ENCODE results near the gene PGBD1. TPM values are rescaled to one million over a fixed set of nuclear protein-coding genes. Genes with fewer than 3 reads are reported as not detected.
A peak's percentile ranks its signal among the peaks of the same experiment; 100 is the strongest.

Gene PGBD1
- total RNA-seq, 4 donors from 2014 or later = 6.5 to 7.7 (median 7.2) TPM

DNA sequence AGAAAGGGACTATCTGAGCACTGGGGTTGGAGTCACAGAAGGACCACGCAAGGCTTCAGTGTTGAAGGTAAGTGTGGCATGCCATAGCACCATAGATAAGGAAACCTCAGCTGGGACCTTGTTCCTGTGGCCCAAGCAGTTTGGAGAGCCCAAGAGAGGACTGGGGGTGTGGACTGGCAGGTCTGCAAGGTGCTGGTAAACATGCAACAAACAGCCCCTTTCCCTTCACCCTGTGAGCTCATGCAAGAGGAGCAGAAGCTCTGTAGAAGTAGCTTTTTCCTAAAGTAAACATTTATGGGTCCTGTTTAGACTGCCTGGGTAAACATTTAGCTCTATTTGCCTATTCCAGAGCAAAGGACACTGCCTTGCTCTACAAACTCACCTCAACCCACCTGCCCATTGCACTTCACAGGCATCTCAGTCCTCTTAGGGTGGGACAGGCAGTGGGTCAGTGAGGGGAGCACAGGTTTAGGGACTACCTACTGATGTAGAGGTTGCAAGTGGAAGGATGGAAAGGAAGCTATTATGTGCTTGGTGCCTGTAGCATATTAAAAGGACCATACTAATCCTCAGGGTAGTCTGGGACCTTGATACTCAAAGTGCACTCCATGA lies 42.5 kb downstream of the PGBD1 start:
- Histone ChIP-seq H3K27ac (no peak overlapping the region), H3K27me3 (no peaks in the 10 kb centered on the region), H3K4me1 (no peaks in the 10 kb centered on the region), H3K4me3 (no peak overlapping the region), H3K9me3 (peaks cover 0 to 77% (median 3%) of the 10 kb centered on the region in 3 donors), H3K36me3 (peaks cover 10 to 80% of the 10 kb centered on the region in 2 donors)
- WGBS, 2 donors (ENCODE audit: low coverage in 1 of 2) = no CpG with 5 or more reads among the region's 1 CpG
- TF ChIP-seq CTCF (IDR thresholded peaks at IDR 0.05) = no peak
- TF ChIP-seq POLR2AphosphoS5 (IDR thresholded peaks at IDR 0.05) = no peak
- TF ChIP-seq POLR2A (IDR thresholded peaks at IDR 0.05) = no peak
- no peak for TF ChIP-seq EP300 (IDR thresholded peaks at IDR 0.05)
- no peak for ATAC-seq

GRCh38 chr6:28326371-28326948 lies 45.1 kb downstream of the PGBD1 start:
- Histone ChIP-seq H3K4me3 (no peak overlapping the region), H3K4me1 (no peaks in the 10 kb centered on the region), H3K36me3 (peaks cover 12 to 76% of the 10 kb centered on the region in 2 donors), H3K9me3 (peaks cover 0 to 62% (median 3%) of the 10 kb centered on the region in 3 donors), H3K27me3 (no peaks in the 10 kb centered on the region), H3K27ac (no peak overlapping the region)
- TF ChIP-seq EP300 (IDR thresholded peaks at IDR 0.05) = no peak
- no peak for TF ChIP-seq POLR2A (IDR thresholded peaks at IDR 0.05)
- TF ChIP-seq POLR2AphosphoS5 (IDR thresholded peaks at IDR 0.05) = no peak
- no peak for TF ChIP-seq CTCF (IDR thresholded peaks at IDR 0.05)
- no peak for ATAC-seq
- WGBS, 2 donors (ENCODE audit: low coverage in 1 of 2) = 96 to 98% methylated on average over 5 of the region's 7 CpGs

DNA sequence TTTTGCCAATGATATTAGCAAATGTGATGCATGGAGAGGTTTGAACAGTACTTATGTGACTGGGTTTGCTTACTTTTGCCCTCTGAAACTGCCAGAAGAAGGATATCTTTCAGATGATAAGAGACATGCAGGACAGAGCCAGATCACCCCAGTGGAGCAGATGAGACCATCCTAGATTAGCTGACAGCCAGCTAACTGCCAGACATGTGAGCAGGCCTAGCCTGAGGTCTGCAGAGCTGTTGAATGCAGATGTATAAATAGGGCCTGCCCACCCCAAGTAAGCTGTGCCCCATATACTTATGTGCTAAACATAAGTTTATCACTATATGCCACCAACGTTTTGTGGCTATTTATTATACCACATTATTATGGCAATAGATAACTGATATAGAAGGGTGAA lies 48.7 kb downstream of the PGBD1 start:
- no peak for ATAC-seq
- Histone ChIP-seq H3K27me3 (no peaks in the 10 kb centered on the region), H3K36me3 (peaks cover 12 to 43% of the 10 kb centered on the region in 2 donors), H3K27ac (no peak overlapping the region), H3K4me1 (peaks cover 0 to 10% (median 6%) of the 10 kb centered on the region in 3 donors), H3K9me3 (peaks cover 0 to 44% (median 3%) of the 10 kb centered on the region in 3 donors), H3K4me3 (no peak overlapping the region)
- 69 to 75% methylated on average over 1 of the region's 1 CpG for WGBS, 2 donors (ENCODE audit: low coverage in 1 of 2)
- TF ChIP-seq CTCF (IDR thresholded peaks at IDR 0.05) (no peak), POLR2AphosphoS5 (IDR thresholded peaks at IDR 0.05) (no peak), POLR2A (IDR thresholded peaks at IDR 0.05) (no peak), EP300 (IDR thresholded peaks at IDR 0.05) (no peak)

DNA sequence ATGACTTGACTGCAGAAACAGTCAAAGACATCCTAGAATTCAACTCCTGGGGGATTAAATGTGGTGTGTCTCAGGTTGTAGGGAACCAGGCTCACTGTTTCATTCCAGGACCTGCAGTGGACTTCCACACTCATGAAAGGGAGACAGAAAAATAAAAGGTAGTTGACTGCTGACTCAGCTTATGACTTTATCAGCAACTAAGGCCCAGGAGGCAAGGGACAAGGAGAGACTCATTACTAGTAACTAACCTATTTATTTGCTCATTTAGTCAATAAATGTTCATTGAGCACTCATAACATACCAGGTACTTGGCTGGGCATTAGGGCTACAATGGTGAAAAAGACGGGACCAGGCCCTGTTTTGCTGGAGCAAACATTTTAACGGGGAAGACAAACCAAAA lies 51.7 kb downstream of the PGBD1 start:
- Histone ChIP-seq H3K4me3 (no peak overlapping the region), H3K36me3 (peaks cover 4 to 13% of the 10 kb centered on the region in 2 donors), H3K9me3 (peaks cover 0 to 14% (median 0%) of the 10 kb centered on the region in 3 donors), H3K4me1 (peaks cover 6 to 26% (median 10%) of the 10 kb centered on the region in 3 donors), H3K27me3 (no peaks in the 10 kb centered on the region), H3K27ac (peak overlapping the region in 1 of 4 donors; percentile 97)
- 96 to 100% methylated on average over 2 of the region's 2 CpGs for WGBS, 2 donors (ENCODE audit: low coverage in 1 of 2)
- ATAC-seq = no peak
- TF ChIP-seq EP300 (IDR thresholded peaks at IDR 0.05) = no peak
- no peak for TF ChIP-seq POLR2A (IDR thresholded peaks at IDR 0.05)
- TF ChIP-seq POLR2AphosphoS5 (IDR thresholded peaks at IDR 0.05) = no peak
- no peak for TF ChIP-seq CTCF (IDR thresholded peaks at IDR 0.05)

DNA sequence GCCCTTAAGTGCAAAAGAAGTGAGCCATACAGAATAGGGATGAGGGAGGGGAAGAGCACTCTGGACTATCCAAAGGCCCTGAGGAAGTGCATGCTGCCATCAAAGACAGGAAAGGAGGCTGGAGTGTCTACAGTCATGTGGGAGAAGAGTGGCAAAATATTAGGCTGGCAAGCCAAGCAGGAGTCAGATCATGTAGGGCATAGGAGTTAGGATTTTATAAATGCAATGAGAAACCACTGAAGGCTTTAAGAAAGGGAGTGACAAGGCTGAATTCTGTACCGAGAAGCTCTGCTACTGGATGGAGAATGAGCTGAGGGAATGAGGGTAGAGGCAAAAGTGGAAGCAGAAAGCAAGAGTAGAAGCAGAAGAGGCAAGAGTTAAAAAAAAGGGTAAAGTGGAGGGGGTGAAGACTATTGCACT lies 52.2 kb downstream of the PGBD1 start:
- TF ChIP-seq CTCF (IDR thresholded peaks at IDR 0.05) = no peak
- TF ChIP-seq POLR2A (IDR thresholded peaks at IDR 0.05) = no peak
- no peak for TF ChIP-seq POLR2AphosphoS5 (IDR thresholded peaks at IDR 0.05)
- no peak for TF ChIP-seq EP300 (IDR thresholded peaks at IDR 0.05)
- WGBS, 2 donors (ENCODE audit: low coverage in 1 of 2) = 65% methylated on average over 1 of the region's 1 CpG; no CpG with 5 or more reads in 1 of the 2 donors
- Histone ChIP-seq H3K36me3 (peaks cover 4 to 9% of the 10 kb centered on the region in 2 donors), H3K4me1 (peaks cover 6 to 26% (median 10%) of the 10 kb centered on the region in 3 donors), H3K9me3 (peaks cover 0 to 8% (median 0%) of the 10 kb centered on the region in 3 donors), H3K4me3 (no peak overlapping the region), H3K27ac (peak overlapping the region in 1 of 4 donors; percentile 97), H3K27me3 (no peaks in the 10 kb centered on the region)
- no peak for ATAC-seq

All from gastroesophageal sphincter (tissue), 4 donors.